ENCODE results near the gene PPP1R17.

Gene PPP1R17

DNA sequence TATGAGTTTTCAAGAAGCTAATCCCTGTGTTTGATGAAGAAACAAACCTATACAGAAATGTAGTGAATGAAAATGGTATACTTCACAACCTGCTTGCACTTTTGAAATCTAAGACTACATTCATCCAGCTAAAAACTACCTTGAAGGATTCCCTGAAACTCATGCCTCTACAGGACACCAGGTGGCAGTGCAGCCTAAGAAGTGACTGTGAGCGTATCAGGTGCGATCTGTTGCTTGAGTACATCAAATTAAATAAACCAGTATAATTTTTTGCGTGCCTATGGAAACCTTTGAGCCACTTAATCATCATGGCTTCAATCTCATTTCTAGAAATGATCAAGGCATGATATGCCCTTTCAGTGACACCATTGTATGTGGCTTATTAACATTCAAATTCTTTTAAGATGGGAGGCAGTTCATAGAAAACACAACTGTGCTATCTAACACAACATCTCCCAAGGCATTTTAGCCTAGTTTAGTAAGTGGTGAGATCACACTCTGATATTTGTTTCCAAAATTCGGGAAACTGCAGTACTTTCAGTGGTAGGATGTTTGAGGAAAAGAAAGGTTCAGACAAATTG lies 57.4 kb downstream of the PPP1R17 start:
- Histone ChIP-seq H3K9me3 (ENCODE audit: insufficient read depth, low read depth, low read length) (no peaks in the 10 kb centered on the region), H3K79me1 (ENCODE audit: low read length) (no peaks in the 10 kb centered on the region), H2AK5ac (ENCODE audit: low read length) (no peak overlapping the region), H4K91ac (ENCODE audit: low read depth, low read length) (no peak overlapping the region), H3K27me3 (ENCODE audit: insufficient read depth, low read length) (no peaks in the 10 kb centered on the region), H4K8ac (ENCODE audit: low read depth, low read length) (no peak overlapping the region), H2BK120ac (ENCODE audit: insufficient read depth, low read length, poor library complexity) (no peak overlapping the region), H4K12ac (ENCODE audit: low read depth, low read length) (no peak overlapping the region), H2AFZ (ENCODE audit: insufficient read depth, low read length, poor library complexity) (no peak overlapping the region), H3K9ac (ENCODE audit: low read length) (no peak overlapping the region), H3K4ac (ENCODE audit: low read depth, low read length) (no peak overlapping the region), H2BK5ac (ENCODE audit: low read depth, low read length, poor library complexity) (no peak overlapping the region), H3K23ac (ENCODE audit: low read length) (no peak overlapping the region), H3K36me3 (ENCODE audit: control insufficient read depth in 1 of 2, insufficient read depth in 2 of 2, low read length in 2 of 2) (no peaks in the 10 kb centered on the region), H3K4me1 (ENCODE audit: control insufficient read depth in 1 of 2, insufficient read depth in 2 of 2, low read length in 2 of 2) (peaks cover 0 to 3% of the 10 kb centered on the region in 2 experiments), H3K79me2 (ENCODE audit: control insufficient read depth, insufficient read depth, low read length, poor library complexity) (no peaks in the 10 kb centered on the region), H3K18ac (ENCODE audit: low read length) (no peak overlapping the region), H3K27ac (ENCODE audit: low read depth, low read length) (no peak overlapping the region), H3K14ac (ENCODE audit: low read length) (no peak overlapping the region), H2BK12ac (ENCODE audit: low read length) (no peak overlapping the region), H3K4me3 (ENCODE audit: low read depth, low read length) (no peak overlapping the region), H3K4me2 (ENCODE audit: low read length) (no peak overlapping the region)
- no CpG with 5 or more reads among the region's 4 CpGs for WGBS (ENCODE audit: extremely low coverage, insufficient coverage, insufficient read length)
- peak; percentile 50 to 79 for DNase-seq

DNA sequence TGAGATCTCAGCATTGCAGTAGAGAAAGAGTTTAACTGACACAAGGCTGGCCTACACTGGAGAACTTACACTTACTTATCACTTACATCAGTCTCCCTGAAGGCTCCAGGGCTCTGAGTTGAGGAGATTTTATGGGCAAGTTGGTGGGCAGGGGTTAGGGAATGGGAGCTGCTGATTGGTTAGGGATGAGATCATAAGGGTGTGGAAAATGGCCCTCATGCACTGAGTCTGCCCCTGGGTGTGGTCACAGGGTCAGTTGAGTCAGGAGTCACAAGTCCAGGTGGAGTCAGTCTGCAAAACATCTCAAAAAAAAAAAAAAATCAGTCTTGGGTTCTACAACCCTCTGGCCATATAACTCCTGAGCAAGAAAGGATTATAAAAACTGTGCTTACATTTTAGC lies 60.5 kb downstream of the PPP1R17 start:
- no peak overlapping the region for H3K4me3 ChIP-seq (ENCODE audit: low read depth, low read length)
- H2AK5ac ChIP-seq (ENCODE audit: low read length), result no peak overlapping the region
- H3K79me2 ChIP-seq (ENCODE audit: control insufficient read depth, insufficient read depth, low read length, poor library complexity), result no peaks in the 10 kb centered on the region
- no peaks in the 10 kb centered on the region for H3K27me3 ChIP-seq (ENCODE audit: insufficient read depth, low read length)
- H3K4ac ChIP-seq (ENCODE audit: low read depth, low read length), result no peak overlapping the region
- no peaks in the 10 kb centered on the region for H3K9me3 ChIP-seq (ENCODE audit: insufficient read depth, low read depth, low read length)
- no peaks in the 10 kb centered on the region for H3K79me1 ChIP-seq (ENCODE audit: low read length)
- H2BK120ac ChIP-seq (ENCODE audit: insufficient read depth, low read length, poor library complexity), result no peak overlapping the region
- H4K12ac ChIP-seq (ENCODE audit: low read depth, low read length), result no peak overlapping the region
- DNase-seq, result no peak
- no peak overlapping the region for H2BK12ac ChIP-seq (ENCODE audit: low read length)
- no peak overlapping the region for H4K8ac ChIP-seq (ENCODE audit: low read depth, low read length)
- H3K4me1 ChIP-seq (ENCODE audit: control insufficient read depth in 1 of 2, insufficient read depth in 2 of 2, low read length in 2 of 2), result no peaks in the 10 kb centered on the region
- no peak overlapping the region for H2BK5ac ChIP-seq (ENCODE audit: low read depth, low read length, poor library complexity)
- H3K23ac ChIP-seq (ENCODE audit: low read length), result no peak overlapping the region
- no peaks in the 10 kb centered on the region for H3K36me3 ChIP-seq (ENCODE audit: control insufficient read depth in 1 of 2, insufficient read depth in 2 of 2, low read length in 2 of 2)
- H3K14ac ChIP-seq (ENCODE audit: low read length), result no peak overlapping the region
- H3K27ac ChIP-seq (ENCODE audit: low read depth, low read length), result no peak overlapping the region
- H3K4me2 ChIP-seq (ENCODE audit: low read length), result no peak overlapping the region
- no peak overlapping the region for H2AFZ ChIP-seq (ENCODE audit: insufficient read depth, low read length, poor library complexity)
- H3K9ac ChIP-seq (ENCODE audit: low read length), result no peak overlapping the region
- no peak overlapping the region for H3K18ac ChIP-seq (ENCODE audit: low read length)
- H4K91ac ChIP-seq (ENCODE audit: low read depth, low read length), result no peak overlapping the region

DNA sequence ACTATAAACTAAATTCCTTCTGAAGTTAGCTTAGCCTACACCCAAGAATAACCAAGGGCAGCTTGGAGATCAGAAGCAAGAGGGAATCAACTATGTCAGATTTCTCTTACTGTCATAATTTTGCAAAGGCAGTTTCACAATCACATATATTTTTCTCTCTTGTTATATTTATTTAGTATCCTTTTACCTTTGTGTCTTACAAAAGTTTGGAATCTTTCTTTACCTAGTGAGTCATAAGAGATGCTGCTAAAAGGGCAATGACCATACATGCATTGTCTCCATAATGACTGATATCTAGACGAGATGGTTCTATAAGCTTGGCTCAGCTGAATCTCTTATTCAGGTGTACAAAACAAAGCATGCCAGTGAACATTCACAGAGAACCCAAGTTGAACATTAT lies 61.1 kb downstream of the PPP1R17 start:
- Histone ChIP-seq H3K79me2 (ENCODE audit: control insufficient read depth, insufficient read depth, low read length, poor library complexity) (no peaks in the 10 kb centered on the region), H2BK12ac (ENCODE audit: low read length) (no peak overlapping the region), H4K91ac (ENCODE audit: low read depth, low read length) (no peak overlapping the region), H3K9ac (ENCODE audit: low read length) (no peak overlapping the region), H3K4me1 (ENCODE audit: control insufficient read depth in 1 of 2, insufficient read depth in 2 of 2, low read length in 2 of 2) (no peaks in the 10 kb centered on the region), H2AFZ (ENCODE audit: insufficient read depth, low read length, poor library complexity) (no peak overlapping the region), H3K27me3 (ENCODE audit: insufficient read depth, low read length) (no peaks in the 10 kb centered on the region), H2BK5ac (ENCODE audit: low read depth, low read length, poor library complexity) (no peak overlapping the region), H3K36me3 (ENCODE audit: control insufficient read depth in 1 of 2, insufficient read depth in 2 of 2, low read length in 2 of 2) (no peaks in the 10 kb centered on the region), H3K23ac (ENCODE audit: low read length) (no peak overlapping the region), H4K12ac (ENCODE audit: low read depth, low read length) (no peak overlapping the region), H4K8ac (ENCODE audit: low read depth, low read length) (no peak overlapping the region), H3K27ac (ENCODE audit: low read depth, low read length) (no peak overlapping the region), H3K14ac (ENCODE audit: low read length) (no peak overlapping the region), H3K4me3 (ENCODE audit: low read depth, low read length) (no peak overlapping the region), H2AK5ac (ENCODE audit: low read length) (no peak overlapping the region), H2BK120ac (ENCODE audit: insufficient read depth, low read length, poor library complexity) (no peak overlapping the region), H3K4ac (ENCODE audit: low read depth, low read length) (no peak overlapping the region), H3K9me3 (ENCODE audit: insufficient read depth, low read depth, low read length) (no peaks in the 10 kb centered on the region), H3K79me1 (ENCODE audit: low read length) (no peaks in the 10 kb centered on the region), H3K18ac (ENCODE audit: low read length) (no peak overlapping the region), H3K4me2 (ENCODE audit: low read length) (no peak overlapping the region)
- no peak for DNase-seq
- WGBS (ENCODE audit: extremely low coverage, insufficient coverage, insufficient read length), result no CpG with 5 or more reads among the region's 1 CpG

DNA sequence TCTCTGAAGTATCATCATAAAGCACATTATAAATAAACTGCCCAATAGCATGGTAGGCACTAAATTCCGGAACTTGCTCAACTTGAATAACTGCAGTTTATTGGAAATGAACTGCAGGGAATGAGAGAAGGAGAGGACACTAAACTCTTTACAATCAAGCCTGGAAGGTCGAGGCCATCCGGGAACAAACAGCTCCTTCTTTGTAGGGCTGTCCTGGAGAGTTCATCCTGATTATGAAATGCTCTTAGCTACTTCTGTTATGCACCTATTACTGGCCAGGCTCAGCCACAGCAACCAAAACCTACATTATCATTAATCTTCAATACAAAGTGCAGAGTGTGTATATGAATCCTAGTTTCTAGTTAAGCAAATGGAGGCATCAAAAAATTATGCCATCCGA lies 64.7 kb downstream of the PPP1R17 start:
- no peak overlapping the region for H3K4ac ChIP-seq (ENCODE audit: low read depth, low read length)
- H2BK12ac ChIP-seq (ENCODE audit: low read length), result no peak overlapping the region
- H2AFZ ChIP-seq (ENCODE audit: insufficient read depth, low read length, poor library complexity), result no peak overlapping the region
- WGBS (ENCODE audit: extremely low coverage, insufficient coverage, insufficient read length), result no CpG with 5 or more reads among the region's 4 CpGs
- H2AK5ac ChIP-seq (ENCODE audit: low read length), result no peak overlapping the region
- H4K8ac ChIP-seq (ENCODE audit: low read depth, low read length), result no peak overlapping the region
- no peak overlapping the region for H2BK120ac ChIP-seq (ENCODE audit: insufficient read depth, low read length, poor library complexity)
- H3K9me3 ChIP-seq (ENCODE audit: insufficient read depth, low read depth, low read length), result no peaks in the 10 kb centered on the region
- no peak for DNase-seq
- H4K91ac ChIP-seq (ENCODE audit: low read depth, low read length), result no peak overlapping the region
- H3K4me3 ChIP-seq (ENCODE audit: low read depth, low read length), result no peak overlapping the region
- H3K4me1 ChIP-seq (ENCODE audit: control insufficient read depth in 1 of 2, insufficient read depth in 2 of 2, low read length in 2 of 2), result no peaks in the 10 kb centered on the region
- no peak overlapping the region for H3K18ac ChIP-seq (ENCODE audit: low read length)
- no peak overlapping the region for H3K14ac ChIP-seq (ENCODE audit: low read length)
- H3K27ac ChIP-seq (ENCODE audit: low read depth, low read length), result no peak overlapping the region
- H3K9ac ChIP-seq (ENCODE audit: low read length), result no peak overlapping the region
- no peaks in the 10 kb centered on the region for H3K79me2 ChIP-seq (ENCODE audit: control insufficient read depth, insufficient read depth, low read length, poor library complexity)
- H3K23ac ChIP-seq (ENCODE audit: low read length), result no peak overlapping the region
- no peaks in the 10 kb centered on the region for H3K27me3 ChIP-seq (ENCODE audit: insufficient read depth, low read length)
- H3K4me2 ChIP-seq (ENCODE audit: low read length), result no peak overlapping the region
- no peaks in the 10 kb centered on the region for H3K79me1 ChIP-seq (ENCODE audit: low read length)
- no peak overlapping the region for H2BK5ac ChIP-seq (ENCODE audit: low read depth, low read length, poor library complexity)
- no peak overlapping the region for H4K12ac ChIP-seq (ENCODE audit: low read depth, low read length)
- H3K36me3 ChIP-seq (ENCODE audit: control insufficient read depth in 1 of 2, insufficient read depth in 2 of 2, low read length in 2 of 2), result no peaks in the 10 kb centered on the region
